ENCODE results near the gene ANKK1. TPM values are rescaled to one million over a fixed set of nuclear protein-coding genes. Genes with fewer than 3 reads are reported as not detected.

ANKK1 gene
- total RNA-seq, 2 donors from 2014 or later: not detected

- Histone ChIP-seq H3K4me3 (no peak overlapping the region), H3K27me3 (no peaks in the 10 kb centered on the region), H3K9me3 (no peaks in the 10 kb centered on the region), H3K4me1 (no peaks in the 10 kb centered on the region), H3K27ac (no peak overlapping the region), H3K36me3 (no peaks in the 10 kb centered on the region)
- DNase-seq (ENCODE audit: low spot score): no peak
- TF ChIP-seq CTCF (IDR thresholded peaks at IDR 0.05): no peak
Measured at GRCh38 chr11:113373981-113374560, 13.5 kb upstream of the ANKK1 start.

GRCh38 chr11:113375402-113375801 is 12.2 kb upstream of the ANKK1 start:
- H3K9me3 ChIP-seq: no peaks in the 10 kb centered on the region
- no peaks in the 10 kb centered on the region for H3K36me3 ChIP-seq
- H3K4me1 ChIP-seq: no peaks in the 10 kb centered on the region
- DNase-seq (ENCODE audit: low spot score): no peak
- TF ChIP-seq CTCF (IDR thresholded peaks at IDR 0.05): no peak
- no peak overlapping the region for H3K27ac ChIP-seq
- H3K4me3 ChIP-seq: no peak overlapping the region
- no peaks in the 10 kb centered on the region for H3K27me3 ChIP-seq

- H3K9me3 ChIP-seq: no peaks in the 10 kb centered on the region
- DNase-seq (ENCODE audit: low spot score): no peak
- no peak overlapping the region for H3K4me3 ChIP-seq
- no peak overlapping the region for H3K27ac ChIP-seq
- no peaks in the 10 kb centered on the region for H3K36me3 ChIP-seq
- H3K27me3 ChIP-seq: no peaks in the 10 kb centered on the region
- H3K4me1 ChIP-seq: no peaks in the 10 kb centered on the region
- TF ChIP-seq CTCF (IDR thresholded peaks at IDR 0.05): no peak
Measured at GRCh38 chr11:113376156-113376555, 11.4 kb upstream of the ANKK1 start.

- no peak overlapping the region for H3K27ac ChIP-seq
- no peak for DNase-seq (ENCODE audit: low spot score)
- H3K4me3 ChIP-seq: no peak overlapping the region
- H3K9me3 ChIP-seq: no peaks in the 10 kb centered on the region
- H3K4me1 ChIP-seq: no peaks in the 10 kb centered on the region
- TF ChIP-seq CTCF (IDR thresholded peaks at IDR 0.05): no peak
- no peaks in the 10 kb centered on the region for H3K36me3 ChIP-seq
- H3K27me3 ChIP-seq: no peaks in the 10 kb centered on the region
Measured at GRCh38 chr11:113377681-113378412, 9.7 kb upstream of the ANKK1 start.

- no peak overlapping the region for H3K4me3 ChIP-seq
- no peaks in the 10 kb centered on the region for H3K4me1 ChIP-seq
- H3K9me3 ChIP-seq: no peaks in the 10 kb centered on the region
- no peaks in the 10 kb centered on the region for H3K27me3 ChIP-seq
- no peaks in the 10 kb centered on the region for H3K36me3 ChIP-seq
- no peak for DNase-seq (ENCODE audit: low spot score)
- no peak for TF ChIP-seq CTCF (IDR thresholded peaks at IDR 0.05)
- no peak overlapping the region for H3K27ac ChIP-seq
Measured at GRCh38 chr11:113378692-113379091, 8.9 kb upstream of the ANKK1 start.

Data from right atrium auricular region (tissue), 2 donors.